ENCODE measurements around the gene GAS2L3. TPM values are rescaled to one million over a fixed set of nuclear protein-coding genes. Genes with fewer than 3 reads are reported as not detected.

GAS2L3 gene
- total and polyA plus RNA-seq, 9 of the 15 experiments (the other 6 are each of a cell fraction or from before 2014, with no cell fraction given), result 1.5 to 9.8 (median 3.5) TPM

- BruUV-seq (replicated peaks), result no TSS peak
- H2AFZ ChIP-seq (ENCODE audit: low read depth, low read length), result no peak overlapping the region
- H3K9me3 ChIP-seq (replicated peaks; ENCODE audit: control insufficient read depth, insufficient read depth, low read depth, low read length), result no peaks in the 10 kb centered on the region
- in situ Hi-C loops (cut with MboI), result no loop called here
- no peak overlapping the region for H3K4me2 ChIP-seq (ENCODE audit: insufficient read depth, low read length)
- TF ChIP-seq CREM (IDR thresholded peaks at IDR 0.05; ENCODE audit: low read depth), result no peak
- no peak for TF ChIP-seq PRPF4 (IDR thresholded peaks at IDR 0.05; ENCODE audit: insufficient read depth, low read depth, low read length, poor library complexity, severe bottlenecking)
- TF ChIP-seq RBBP5 (IDR thresholded peaks at IDR 0.05; ENCODE audit: borderline replicate concordance, insufficient read depth, low read length, poor library complexity, severe bottlenecking), result no peak
- TF ChIP-seq, protein P1, sequence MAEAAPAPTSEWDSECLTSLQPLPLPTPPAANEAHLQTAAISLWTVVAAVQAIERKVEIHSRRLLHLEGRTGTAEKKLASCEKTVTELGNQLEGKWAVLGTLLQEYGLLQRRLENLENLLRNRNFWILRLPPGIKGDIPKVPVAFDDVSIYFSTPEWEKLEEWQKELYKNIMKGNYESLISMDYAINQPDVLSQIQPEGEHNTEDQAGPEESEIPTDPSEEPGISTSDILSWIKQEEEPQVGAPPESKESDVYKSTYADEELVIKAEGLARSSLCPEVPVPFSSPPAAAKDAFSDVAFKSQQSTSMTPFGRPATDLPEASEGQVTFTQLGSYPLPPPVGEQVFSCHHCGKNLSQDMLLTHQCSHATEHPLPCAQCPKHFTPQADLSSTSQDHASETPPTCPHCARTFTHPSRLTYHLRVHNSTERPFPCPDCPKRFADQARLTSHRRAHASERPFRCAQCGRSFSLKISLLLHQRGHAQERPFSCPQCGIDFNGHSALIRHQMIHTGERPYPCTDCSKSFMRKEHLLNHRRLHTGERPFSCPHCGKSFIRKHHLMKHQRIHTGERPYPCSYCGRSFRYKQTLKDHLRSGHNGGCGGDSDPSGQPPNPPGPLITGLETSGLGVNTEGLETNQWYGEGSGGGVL (CRISPR knock-in tag; IDR thresholded peaks at IDR 0.05), result no peak
- no peak for TF ChIP-seq ZNF121 (CRISPR knock-in tag; conservative IDR thresholded peaks at IDR 0.05)
- TF ChIP-seq RBM34 (IDR thresholded peaks at IDR 0.05; ENCODE audit: borderline replicate concordance, insufficient read depth, low read length), result no peak
- no peak for TF ChIP-seq DMBX1 (CRISPR knock-in tag; IDR thresholded peaks at IDR 0.05; ENCODE audit: borderline replicate concordance)
- TF ChIP-seq ZFPM2 (CRISPR knock-in tag; IDR thresholded peaks at IDR 0.05), result no peak
- TF ChIP-seq, protein P2, sequence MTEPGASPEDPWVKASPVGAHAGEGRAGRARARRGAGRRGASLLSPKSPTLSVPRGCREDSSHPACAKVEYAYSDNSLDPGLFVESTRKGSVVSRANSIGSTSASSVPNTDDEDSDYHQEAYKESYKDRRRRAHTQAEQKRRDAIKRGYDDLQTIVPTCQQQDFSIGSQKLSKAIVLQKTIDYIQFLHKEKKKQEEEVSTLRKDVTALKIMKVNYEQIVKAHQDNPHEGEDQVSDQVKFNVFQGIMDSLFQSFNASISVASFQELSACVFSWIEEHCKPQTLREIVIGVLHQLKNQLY (CRISPR knock-in tag; conservative IDR thresholded peaks at IDR 0.05), result no peak
- no peak for TF ChIP-seq ZNF57 (CRISPR knock-in tag; IDR thresholded peaks at IDR 0.05)
- TF ChIP-seq, protein P3, sequence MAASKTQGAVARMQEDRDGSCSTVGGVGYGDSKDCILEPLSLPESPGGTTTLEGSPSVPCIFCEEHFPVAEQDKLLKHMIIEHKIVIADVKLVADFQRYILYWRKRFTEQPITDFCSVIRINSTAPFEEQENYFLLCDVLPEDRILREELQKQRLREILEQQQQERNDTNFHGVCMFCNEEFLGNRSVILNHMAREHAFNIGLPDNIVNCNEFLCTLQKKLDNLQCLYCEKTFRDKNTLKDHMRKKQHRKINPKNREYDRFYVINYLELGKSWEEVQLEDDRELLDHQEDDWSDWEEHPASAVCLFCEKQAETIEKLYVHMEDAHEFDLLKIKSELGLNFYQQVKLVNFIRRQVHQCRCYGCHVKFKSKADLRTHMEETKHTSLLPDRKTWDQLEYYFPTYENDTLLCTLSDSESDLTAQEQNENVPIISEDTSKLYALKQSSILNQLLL (CRISPR knock-in tag; IDR thresholded peaks at IDR 0.05; ENCODE audit: borderline replicate concordance), result no peak
- no peak for TF ChIP-seq POU5F1 (IDR thresholded peaks at IDR 0.05; ENCODE audit: borderline replicate concordance, low read depth, low read length, partially characterized antibody)
- no peak for TF ChIP-seq U2AF1 (optimal IDR thresholded peaks at IDR 0.05; ENCODE audit: low read depth, low read length)
- ChIA-PET POLR2A (no interaction called here), CTCF (ENCODE audit: low intra/inter-chr PET ratio) (no interaction called here)
- no peaks in the 10 kb centered on the region; a peak in 1 of 5 replicates for H3K4me1 ChIP-seq (replicated peaks in 1 of 2; ENCODE audit: control insufficient read depth in 2 of 2, insufficient read depth in 2 of 2, low read length in 2 of 2)
- H3K27me3 ChIP-seq (ENCODE audit: control insufficient read depth in 2 of 2, insufficient read depth in 2 of 2, low read length in 2 of 2), result no peaks in the 10 kb centered on the region
- no peaks in the 10 kb centered on the region for H3K79me2 ChIP-seq (ENCODE audit: control insufficient read depth, insufficient read depth, low read length)
- no peak for ATAC-seq
- no peak for FAIRE-seq
- no peaks in the 10 kb centered on the region for H3K36me3 ChIP-seq (ENCODE audit: control insufficient read depth, insufficient read depth, low read length)
- H3K9ac ChIP-seq (ENCODE audit: insufficient read depth in 1 of 2, low read depth in 2 of 2, low read length in 2 of 2), result no peak overlapping the region
- no peak overlapping the region for H3K4me3 ChIP-seq
- H3K9me1 ChIP-seq (ENCODE audit: control insufficient read depth, insufficient read depth, low read length), result no peaks in the 10 kb centered on the region
- H3K27ac ChIP-seq (ENCODE audit: extremely low read depth, low read depth, low read length), result no peak overlapping the region
- no peak for DNase-seq (ENCODE audit: extremely low read depth in 1 of 4, low spot score in 3 of 4)
- intact Hi-C loops (cut with micrococcal nuclease), result no loop called here
- H4K20me1 ChIP-seq (replicated peaks; ENCODE audit: control insufficient read depth, insufficient read depth, low read length), result no peaks in the 10 kb centered on the region
These were observed 5.5 kb upstream of the GAS2L3 start for GRCh38 chr12:100567945-100568344.
